HCT116 (cell line): ENCODE data around the gene PUSL1. TPM values are rescaled to one million over a fixed set of nuclear protein-coding genes. Genes with fewer than 3 reads are reported as not detected.

Experiments used
- ATAC-seq: fragments of 200-7000 bp; cut with Tn5 transposase; 2 replicates; pipeline ENCODE4 v1.9.1; 2020; ENCODE audit warnings: mild to moderate bottlenecking, moderate library complexity
- BruUV-seq: library from RNA; stranded (reverse); fragments of 400-500 nt; replicated peaks from 2 replicates; lab custom pipeline; 2021; lab: Mats Ljungman, UMichigan
- CTCF ChIA-PET: fragments of 300-600 bp; sonication (Branson Sonifier 250); formaldehyde crosslinking; loops from one replicate; lab custom pipeline; 2021; ENCODE audit warnings: antibody characterized with exemption; lab: Charles Lee
- POLR2A ChIA-PET: fragments of 300-600, 350-600 bp; sonication (Branson Sonifier 250); formaldehyde crosslinking; loops from one replicate; lab custom pipeline; 2021; ENCODE audit warnings: antibody characterized with exemption; lab: Charles Lee
- RAD21 ChIA-PET, 2 experiments: fragments of 300-600 bp; sonication (Branson Sonifier 250); formaldehyde crosslinking; loops; one replicate each; lab custom pipeline; 2023; ENCODE audit warnings: low total read pairs in 2 of 2; ENCODE audit not compliant: uncharacterized antibody in 2 of 2, unreplicated experiment in 2 of 2, low non-redundant PET in 1 of 2; lab: Charles Lee
- DNase-seq: peaks from one replicate; pipeline ENCODE4 v3.0.0-alpha.2; 2010; ENCODE audit warnings: low read depth, low spot score
- H2AFZ ChIP-seq: fragments of 200-600 bp; shearing (Covaris generic), sonication (generic); 2 replicates; pipeline ENCODE4 v1.6.1; 2017; ENCODE audit warnings: low read depth, mixed run types, mixed read lengths, antibody characterized with exemption, low read length; ENCODE audit not compliant: poor library complexity, severe bottlenecking
- H3K27ac ChIP-seq: 2 replicates; pipeline ENCODE4 v1.5.1; 2012; ENCODE audit warnings: low read depth, low read length
- H3K27me3 ChIP-seq: fragments of 200-600 bp; sonication (generic); 2 replicates; pipeline ENCODE4 v1.6.1; 2016; ENCODE audit warnings: mixed run types, low read length, mixed read lengths; ENCODE audit not compliant: insufficient read depth
- H3K36me3 ChIP-seq, 2 experiments: fragments of 200-500 bp in 1 of 2; fragments of 200-600 bp in 1 of 2; sonication (Bioruptor generic) in 1 of 2; sonication (generic) in 1 of 2; 2 replicates each; pipeline versions ENCODE4 v1.5.1 to v1.6.1; 2014 to 2016; ENCODE audit warnings: low read length in 2 of 2, inconsistent platforms in 1 of 2, mixed read lengths in 1 of 2, mixed run types in 1 of 2; ENCODE audit not compliant: insufficient read depth in 2 of 2, control insufficient read depth in 1 of 2
- H3K4me1 ChIP-seq, 2 experiments: fragments of 200-600 bp in 1 of 2; sonication (generic) in 1 of 2; 2 replicates each; pipeline versions ENCODE4 v1.5.1 to v1.6.1; 2012 to 2017; ENCODE audit warnings: low read length in 2 of 2, inconsistent platforms in 1 of 2, mild to moderate bottlenecking in 1 of 2, mixed read lengths in 1 of 2, mixed run types in 1 of 2, moderate library complexity in 1 of 2; ENCODE audit not compliant: insufficient read depth in 2 of 2, control insufficient read depth in 1 of 2
- H3K4me2 ChIP-seq: fragments of 200-600 bp; sonication (generic); 2 replicates; pipeline ENCODE4 v1.6.1; 2017; ENCODE audit warnings: mixed run types, low read length, mixed read lengths
- H3K4me3 ChIP-seq, 2 experiments: fragments of 200-600 bp in 1 of 2; sonication (generic) in 1 of 2; replicated peaks in 1 of 2; 2 replicates each; pipeline ENCODE4 v1.5.1; 2011 to 2016; ENCODE audit warnings: low read length in 2 of 2, control low read depth in 1 of 2, low read depth in 1 of 2, mild to moderate bottlenecking in 1 of 2, mixed read lengths in 1 of 2, mixed run types in 1 of 2
- H3K79me2 ChIP-seq: fragments of 200-600 bp; sonication (generic); 2 replicates; pipeline ENCODE4 v1.6.1; 2017; ENCODE audit warnings: mild to moderate bottlenecking, mixed run types, low read length, moderate library complexity, mixed read lengths; ENCODE audit not compliant: insufficient read depth
- H3K9ac ChIP-seq: fragments of 200-600 bp; sonication (generic); 2 replicates; pipeline ENCODE4 v1.6.1; 2016; ENCODE audit warnings: low read length, mixed read lengths
- H3K9me2 ChIP-seq: fragments of 200-600 bp; sonication (generic), shearing (Covaris generic); 2 replicates; pipeline ENCODE4 v1.6.1; 2017; ENCODE audit warnings: mixed run types, mild to moderate bottlenecking, moderate library complexity; ENCODE audit not compliant: insufficient read depth
- H3K9me3 ChIP-seq, 2 experiments: fragments of 200-500 bp in 1 of 2; fragments of 200-600 bp in 1 of 2; sonication (Bioruptor generic) in 1 of 2; sonication (generic) in 1 of 2; 2 replicates each; pipeline ENCODE4 v1.6.1; 2014 to 2017; ENCODE audit warnings: low read length in 2 of 2, mixed read lengths in 2 of 2, inconsistent platforms in 1 of 2, low read depth in 1 of 2, mild to moderate bottlenecking in 1 of 2, mixed run types in 1 of 2, moderate library complexity in 1 of 2; ENCODE audit not compliant: control insufficient read depth in 1 of 2, insufficient read depth in 1 of 2
- H4K20me1 ChIP-seq: fragments of 200-600 bp; sonication (generic), shearing (Covaris generic); 2 replicates; pipeline ENCODE4 v1.6.1; 2017; ENCODE audit warnings: mixed run types, mild to moderate bottlenecking, moderate library complexity; ENCODE audit not compliant: insufficient read depth
- CBX3 ChIP-seq: IDR thresholded peaks from 2 replicates; pipeline ENCODE4 v1.6.1; 2012; ENCODE audit warnings: low read depth
- CTCF ChIP-seq, 3 experiments: fragments of 200-600 bp in 1 of 3; sonication (generic) in 1 of 3; IDR thresholded peaks in 2 of 3; conservative IDR thresholded peaks in 1 of 3; 2 replicates each; pipeline ENCODE4 v1.5.1; 2012 to 2017; ENCODE audit warnings: low read depth in 2 of 3, low read length in 2 of 3, antibody characterized with exemption in 1 of 3, borderline replicate concordance in 1 of 3, control low read depth in 1 of 3, mild to moderate bottlenecking in 1 of 3, mixed read lengths in 1 of 3, mixed run types in 1 of 3, moderate library complexity in 1 of 3; ENCODE audit not compliant: insufficient read depth in 1 of 3
- ELF1 ChIP-seq: IDR thresholded peaks from 2 replicates; pipeline ENCODE4 v1.6.1; 2012; ENCODE audit warnings: low read depth, borderline replicate concordance
- EZH2 ChIP-seq: fragments of 200-600 bp; sonication (generic); IDR thresholded peaks from 2 replicates; pipeline ENCODE4 v1.6.1; 2017; ENCODE audit warnings: antibody characterized with exemption, mixed run types
- EZH2phosphoT487 ChIP-seq: fragments of 200-600 bp; IDR thresholded peaks from 2 replicates; pipeline ENCODE4 v1.6.1; 2018; ENCODE audit warnings: antibody characterized with exemption, borderline replicate concordance
- FOSL1 ChIP-seq: IDR thresholded peaks from 2 replicates; pipeline ENCODE4 v1.6.1; 2012; ENCODE audit warnings: low read depth
- POLR2A ChIP-seq: IDR thresholded peaks from 2 replicates; pipeline ENCODE4 v1.7.0; 2011; ENCODE audit warnings: borderline replicate concordance; ENCODE audit not compliant: insufficient read depth, insufficient read length; ENCODE audit errors: extremely low read depth
- RAD21 ChIP-seq: IDR thresholded peaks from 2 replicates; pipeline ENCODE4 v1.6.1; 2012; ENCODE audit warnings: low read depth, mild to moderate bottlenecking
- SIN3A ChIP-seq: IDR thresholded peaks from 2 replicates; pipeline ENCODE4 v1.6.1; 2012; ENCODE audit warnings: low read depth
- SP1 ChIP-seq: IDR thresholded peaks from 2 replicates; pipeline ENCODE4 v1.6.1; 2012; ENCODE audit warnings: low read depth
- SRF ChIP-seq: IDR thresholded peaks from 2 replicates; pipeline ENCODE4 v1.6.1; 2012; ENCODE audit warnings: low read depth
- TCF7L2 ChIP-seq: IDR thresholded peaks from 2 replicates; pipeline ENCODE4 v1.7.0; 2011; ENCODE audit warnings: borderline replicate concordance, inconsistent platforms; ENCODE audit not compliant: insufficient read depth, insufficient read length; ENCODE audit errors: extremely low read depth
- ZFX ChIP-seq: fragments of 450-650 bp; IDR thresholded peaks from 2 replicates; pipeline ENCODE4 v1.6.1; 2017
- intact Hi-C: fragments of 100-400 bp; cut with micrococcal nuclease; formaldehyde crosslinking; loops from 2 replicates; pipeline ENCODE4 v1.10.0; 2022
- total RNA-seq: library from RNA; stranded (reverse); gene quantifications from one replicate; pipeline ENCODE4 v1.2.1, GENCODE V29; 2021; ENCODE audit not compliant: unreplicated experiment
- TF ChIP-seq, protein P1 (sequence below): IDR thresholded peaks from 2 replicates; pipeline ENCODE4 v1.6.1; 2012
- TF ChIP-seq, protein P2 (sequence below): IDR thresholded peaks from 2 replicates; pipeline ENCODE4 v1.6.1; 2012; ENCODE audit warnings: low read depth

PUSL1 gene
- total RNA-seq, 1 experiment from 2014 or later = 47.2 TPM

- ChIA-PET RAD21 (no interaction called here), POLR2A (no interaction called here), CTCF (interaction anchor here (1.7 kb wide), 1 partner anchor 181 kb away, joined by 4 read pairs; no protein-coding TSS in a partner anchor)
- H3K79me2 ChIP-seq = peaks cover 13% of the 10 kb centered on the region
- no peaks in the 10 kb centered on the region for H3K36me3 ChIP-seq
- H3K27me3 ChIP-seq = no peaks in the 10 kb centered on the region
- intact Hi-C loops = loop anchor here (2.0 kb wide), 1 partner anchor 71 kb away; the partner anchor contains the start of gene AURKAIP1
- H3K27ac ChIP-seq = peak overlapping the region; percentile 99; the same call in 1 of the 2 replicates
- H2AFZ ChIP-seq = no peak overlapping the region
- no peaks in the 10 kb centered on the region for H3K9me3 ChIP-seq
- BruUV-seq = no TSS peak
- ATAC-seq (no peak), DNase-seq (no peak)
- peak overlapping the region; percentile 79; the same call in 1 of the 2 replicates for H3K9ac ChIP-seq
- H3K4me3 ChIP-seq = no peak overlapping the region
- no peaks in the 10 kb centered on the region for H4K20me1 ChIP-seq
- peak overlapping the region; percentile 99; the same call in 1 of the 2 replicates for H3K4me2 ChIP-seq
- peaks cover 29 to 47% of the 10 kb centered on the region in 2 experiments for H3K4me1 ChIP-seq
- TF ChIP-seq SRF (no peak), POLR2A (no peak), EZH2phosphoT487 (no peak), ELF1 (no peak), ZFX (no peak), CBX3 (no peak), SIN3A (no peak), TCF7L2 (no peak), CTCF (IDR thresholded peaks at IDR 0.05 in 2 of 3, conservative IDR thresholded peaks at IDR 0.05 in 1 of 3; ENCODE audit: borderline replicate concordance in 1 of 3, insufficient read depth in 1 of 3, low read depth in 2 of 3, low read length in 2 of 3) (no peak), EZH2 (no peak), FOSL1 (no peak), RAD21 (no peak), SP1 (no peak)
- TF ChIP-seq, protein P1, sequence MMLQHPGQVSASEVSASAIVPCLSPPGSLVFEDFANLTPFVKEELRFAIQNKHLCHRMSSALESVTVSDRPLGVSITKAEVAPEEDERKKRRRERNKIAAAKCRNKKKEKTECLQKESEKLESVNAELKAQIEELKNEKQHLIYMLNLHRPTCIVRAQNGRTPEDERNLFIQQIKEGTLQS = no peak
- TF ChIP-seq, protein P2, sequence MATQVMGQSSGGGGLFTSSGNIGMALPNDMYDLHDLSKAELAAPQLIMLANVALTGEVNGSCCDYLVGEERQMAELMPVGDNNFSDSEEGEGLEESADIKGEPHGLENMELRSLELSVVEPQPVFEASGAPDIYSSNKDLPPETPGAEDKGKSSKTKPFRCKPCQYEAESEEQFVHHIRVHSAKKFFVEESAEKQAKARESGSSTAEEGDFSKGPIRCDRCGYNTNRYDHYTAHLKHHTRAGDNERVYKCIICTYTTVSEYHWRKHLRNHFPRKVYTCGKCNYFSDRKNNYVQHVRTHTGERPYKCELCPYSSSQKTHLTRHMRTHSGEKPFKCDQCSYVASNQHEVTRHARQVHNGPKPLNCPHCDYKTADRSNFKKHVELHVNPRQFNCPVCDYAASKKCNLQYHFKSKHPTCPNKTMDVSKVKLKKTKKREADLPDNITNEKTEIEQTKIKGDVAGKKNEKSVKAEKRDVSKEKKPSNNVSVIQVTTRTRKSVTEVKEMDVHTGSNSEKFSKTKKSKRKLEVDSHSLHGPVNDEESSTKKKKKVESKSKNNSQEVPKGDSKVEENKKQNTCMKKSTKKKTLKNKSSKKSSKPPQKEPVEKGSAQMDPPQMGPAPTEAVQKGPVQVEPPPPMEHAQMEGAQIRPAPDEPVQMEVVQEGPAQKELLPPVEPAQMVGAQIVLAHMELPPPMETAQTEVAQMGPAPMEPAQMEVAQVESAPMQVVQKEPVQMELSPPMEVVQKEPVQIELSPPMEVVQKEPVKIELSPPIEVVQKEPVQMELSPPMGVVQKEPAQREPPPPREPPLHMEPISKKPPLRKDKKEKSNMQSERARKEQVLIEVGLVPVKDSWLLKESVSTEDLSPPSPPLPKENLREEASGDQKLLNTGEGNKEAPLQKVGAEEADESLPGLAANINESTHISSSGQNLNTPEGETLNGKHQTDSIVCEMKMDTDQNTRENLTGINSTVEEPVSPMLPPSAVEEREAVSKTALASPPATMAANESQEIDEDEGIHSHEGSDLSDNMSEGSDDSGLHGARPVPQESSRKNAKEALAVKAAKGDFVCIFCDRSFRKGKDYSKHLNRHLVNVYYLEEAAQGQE = no peak
- no peaks in the 10 kb centered on the region for H3K9me2 ChIP-seq
Measured at GRCh38 chr1:1303736-1304135, 4.7 kb upstream of the PUSL1 start.
